ENCODE data around the gene MAMLD1. TPM values are rescaled to one million over a fixed set of nuclear protein-coding genes. Genes with fewer than 3 reads are reported as not detected.

MAMLD1 gene
- total and polyA plus RNA-seq, 2 donors (not counting 3 experiments of a cell fraction or from before 2014, with no cell fraction given): 2.5 to 5.6 TPM

DNA sequence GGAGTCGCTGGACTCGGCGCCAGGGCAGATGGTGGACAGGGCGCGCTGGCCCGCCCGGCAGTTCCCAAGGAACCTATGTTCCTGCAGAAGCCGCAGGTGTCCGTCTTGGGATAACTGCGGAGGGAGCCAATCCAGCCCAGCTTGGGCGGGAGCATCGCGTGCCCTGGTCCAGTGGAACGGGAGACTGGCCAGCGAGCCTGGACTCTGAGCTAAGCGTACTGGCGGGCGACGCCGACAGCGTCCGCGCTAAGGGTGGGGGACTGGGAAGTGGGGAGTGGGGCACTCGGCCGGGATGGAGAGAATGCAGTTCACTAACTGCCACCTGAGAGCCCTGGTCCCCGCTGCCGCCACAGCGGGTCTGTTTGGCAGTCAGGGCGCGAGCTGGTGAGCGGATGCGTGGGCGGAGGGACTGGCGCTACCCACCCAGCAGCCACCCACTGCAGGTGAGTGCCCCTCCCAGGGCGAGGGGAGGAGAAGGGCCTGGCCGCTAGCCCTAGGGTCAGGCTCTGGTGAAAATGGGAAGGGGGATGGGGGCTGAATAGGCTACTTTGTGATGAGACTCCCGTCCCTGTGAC lies 1.3 kb upstream of the MAMLD1 start:
- Histone ChIP-seq H4K20me1 (replicated peaks; ENCODE audit: control insufficient read depth, extremely low read depth, insufficient read depth, low read length) (no peaks in the 10 kb centered on the region), H3K36me3 (ENCODE audit: control insufficient read depth in 2 of 2, extremely low read depth in 1 of 2, insufficient read depth in 2 of 2, low read length in 2 of 2) (no peaks in the 10 kb centered on the region), H3K79me2 (ENCODE audit: control insufficient read depth, insufficient read depth, low read length) (no peaks in the 10 kb centered on the region), H2AFZ (ENCODE audit: low read depth, low read length) (no peak overlapping the region), H3K9ac (replicated peaks; ENCODE audit: extremely low read depth, insufficient read depth, low read length) (no peak overlapping the region), H3K4me2 (ENCODE audit: insufficient read depth, low read length) (peak overlapping the region; percentile 57), H3K9me3 (replicated peaks; ENCODE audit: control insufficient read depth, insufficient read depth, low read length) (no peaks in the 10 kb centered on the region), H3K27ac (ENCODE audit: insufficient read depth, low read depth, low read length) (no peak overlapping the region), H3K9me1 (replicated peaks; ENCODE audit: control insufficient read depth, extremely low read depth, insufficient read depth, low read length) (no peaks in the 10 kb centered on the region), H3K4me1 (ENCODE audit: control insufficient read depth, extremely low read depth, insufficient read depth, low read length) (peaks cover 10% of the 10 kb centered on the region), H3K4me3 (replicated peaks in 1 of 3; ENCODE audit: insufficient read depth in 1 of 3, low read depth in 1 of 3, low read length in 3 of 3) (peak overlapping the region in 2 of 3 experiments; percentile 12 to 46), H3K27me3 (ENCODE audit: control insufficient read depth in 2 of 2, insufficient read depth in 2 of 2, low read length in 2 of 2) (peaks cover 15 to 16% of the 10 kb centered on the region in 2 experiments)
- ChIA-PET CTCF (interaction anchor here (0.6 to 5.0 kb wide), 5 partner anchors 162 to 412 kb away, joined by 3 to 25 read pairs (median 15); no protein-coding TSS in a partner anchor), POLR2A (no interaction called here)
- DNase-seq (ENCODE audit: low read depth, low spot score) (no peak), FAIRE-seq (no peak)
- TF ChIP-seq EZH2 (IDR thresholded peaks at IDR 0.05; ENCODE audit: borderline replicate concordance, low read depth, low read length, severe bottlenecking): peak; percentile 58
- no peak for TF ChIP-seq MYC (IDR thresholded peaks at IDR 0.05; ENCODE audit: low read depth, low read length)
- no TSS peak for BruUV-seq (replicated peaks)
- intact Hi-C loops (cut with micrococcal nuclease) (loop anchor here (1.0 to 10.0 kb wide), 5 partner anchors 37 to 355 kb away; no protein-coding TSS in a partner anchor), dilution Hi-C loops (cut with MboI; ENCODE audit: extremely low pct_ligation_motif_present, low sequenced_read_pairs) (no loop called here)

DNA sequence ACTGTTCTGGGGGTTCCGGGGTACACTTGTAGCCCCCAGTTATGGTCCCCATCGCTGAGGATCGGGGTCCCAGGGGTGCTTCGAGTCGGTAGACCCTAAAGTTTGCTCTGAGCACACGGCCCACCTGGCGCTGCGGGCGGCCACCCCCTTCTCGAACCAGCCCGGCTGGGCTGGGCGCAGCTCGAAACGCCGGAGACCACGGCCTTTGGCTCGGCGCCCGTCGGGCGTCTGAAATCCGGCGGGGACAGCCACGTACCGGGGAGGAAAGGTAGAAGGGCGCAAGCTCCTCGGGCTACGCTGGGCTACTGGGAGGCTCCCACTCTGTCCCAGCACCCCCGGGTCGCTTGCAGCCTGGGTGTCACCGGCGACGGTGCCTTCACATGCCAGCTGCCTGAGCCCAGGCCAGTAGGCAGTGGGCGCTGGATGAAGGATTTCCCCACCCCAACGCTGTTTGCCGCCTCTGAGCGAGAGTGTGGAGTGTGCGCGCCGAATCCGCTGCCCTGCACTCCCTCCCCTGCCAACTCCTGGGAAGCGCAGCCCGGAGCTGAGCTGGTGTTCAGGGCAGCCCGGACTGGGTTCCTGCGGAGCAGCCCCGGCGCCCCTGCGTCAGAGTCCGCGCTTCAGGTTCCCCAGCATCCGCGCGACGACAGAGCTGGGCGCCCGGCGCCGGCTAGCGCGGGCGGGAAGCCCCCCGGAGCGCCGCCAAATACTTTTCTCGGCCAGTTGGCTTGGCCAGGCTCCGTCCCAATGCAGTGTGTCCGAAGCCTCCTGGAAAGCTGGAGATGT lies 637 bp downstream of the MAMLD1 start:
- peak overlapping the region; percentile 45 for H2AFZ ChIP-seq (ENCODE audit: low read depth, low read length)
- no TSS peak for BruUV-seq (replicated peaks)
- DNase-seq (ENCODE audit: low read depth, low spot score) (peak; percentile 35), FAIRE-seq (peak; percentile 78)
- H3K36me3 ChIP-seq (ENCODE audit: control insufficient read depth in 2 of 2, extremely low read depth in 1 of 2, insufficient read depth in 2 of 2, low read length in 2 of 2): no peaks in the 10 kb centered on the region
- dilution Hi-C loops (cut with MboI; ENCODE audit: extremely low pct_ligation_motif_present, low sequenced_read_pairs) (no loop called here), intact Hi-C loops (cut with micrococcal nuclease) (loop anchor here (1.0 to 10.0 kb wide), 8 partner anchors 162 to 412 kb away; no protein-coding TSS in a partner anchor)
- ChIA-PET POLR2A (interaction anchor here (1.1 kb wide), 1 partner anchor 424 kb away, joined by 5 read pairs; no protein-coding TSS in a partner anchor), CTCF (interaction anchor here (0.6 to 5.0 kb wide), 14 partner anchors 82 to 814 kb away, joined by 3 to 25 read pairs (median 5); partner anchors contain the start of gene EOLA2)
- H3K79me2 ChIP-seq (ENCODE audit: control insufficient read depth, insufficient read depth, low read length): no peaks in the 10 kb centered on the region
- H3K4me3 ChIP-seq (replicated peaks in 1 of 3; ENCODE audit: insufficient read depth in 1 of 3, low read depth in 1 of 3, low read length in 3 of 3): peak overlapping the region; percentile 43 to 47 (median 46)
- peak overlapping the region; percentile 71 for H3K4me2 ChIP-seq (ENCODE audit: insufficient read depth, low read length)
- no peak overlapping the region for H3K27ac ChIP-seq (ENCODE audit: insufficient read depth, low read depth, low read length)
- no peaks in the 10 kb centered on the region for H3K9me1 ChIP-seq (replicated peaks; ENCODE audit: control insufficient read depth, extremely low read depth, insufficient read depth, low read length)
- TF ChIP-seq MYC (IDR thresholded peaks at IDR 0.05; ENCODE audit: low read depth, low read length): no peak
- TF ChIP-seq CTCF (IDR thresholded peaks at IDR 0.05; ENCODE audit: extremely low read depth in 1 of 2, insufficient read depth in 1 of 2, low read depth in 1 of 2, low read length in 2 of 2): no peak
- no peak for TF ChIP-seq EZH2 (IDR thresholded peaks at IDR 0.05; ENCODE audit: borderline replicate concordance, low read depth, low read length, severe bottlenecking)
- TF ChIP-seq MAX (IDR thresholded peaks at IDR 0.05; ENCODE audit: insufficient read depth, insufficient read length): no peak
- no peak for TF ChIP-seq GATA2 (IDR thresholded peaks at IDR 0.05; ENCODE audit: insufficient read depth, insufficient read length, low read depth, low read length)
- no peak for TF ChIP-seq POLR2A (IDR thresholded peaks at IDR 0.05; ENCODE audit: low read depth, low read length)
- no peak for TF ChIP-seq POLR2AphosphoS5 (IDR thresholded peaks at IDR 0.05; ENCODE audit: insufficient read depth, low read depth, low read length)
- TF ChIP-seq FOS (IDR thresholded peaks at IDR 0.05; ENCODE audit: borderline replicate concordance, insufficient read depth, low read length): no peak
- no peak for TF ChIP-seq JUN (IDR thresholded peaks at IDR 0.05; ENCODE audit: borderline replicate concordance, insufficient read depth, insufficient read length, low read depth)
- peaks cover 13% of the 10 kb centered on the region for H3K4me1 ChIP-seq (ENCODE audit: control insufficient read depth, extremely low read depth, insufficient read depth, low read length)
- no peaks in the 10 kb centered on the region for H3K9me3 ChIP-seq (replicated peaks; ENCODE audit: control insufficient read depth, insufficient read depth, low read length)
- H3K9ac ChIP-seq (replicated peaks; ENCODE audit: extremely low read depth, insufficient read depth, low read length): peak overlapping the region; percentile 46
- peaks cover 15 to 16% of the 10 kb centered on the region in 2 experiments for H3K27me3 ChIP-seq (ENCODE audit: control insufficient read depth in 2 of 2, insufficient read depth in 2 of 2, low read length in 2 of 2)
- no peaks in the 10 kb centered on the region for H4K20me1 ChIP-seq (replicated peaks; ENCODE audit: control insufficient read depth, extremely low read depth, insufficient read depth, low read length)

All from endothelial cell of umbilical vein (primary cell).